Neural crest cell (in vitro differentiated cells): Measurements from ENCODE around the gene APPL2. TPM values are rescaled to one million over a fixed set of nuclear protein-coding genes. Genes with fewer than 3 reads are reported as not detected.

ENCODE experiments used
- DNase-seq: peaks from one replicate; pipeline ENCODE4 v3.0.0; 2021; ENCODE audit warnings: low read depth, mixed read lengths, low spot score
- H3K27ac Mint-ChIP-seq: one replicate; pipeline ENCODE4 v1.8.0; 2021; ENCODE audit warnings: mild to moderate bottlenecking, mixed read lengths; ENCODE audit not compliant: unreplicated experiment
- H3K27me3 Mint-ChIP-seq: 2 replicates; pipeline ENCODE4 v1.8.0; 2021; ENCODE audit warnings: low read depth, mild to moderate bottlenecking, mixed read lengths
- H3K36me3 Mint-ChIP-seq: 2 replicates; pipeline ENCODE4 v1.8.0; 2021; ENCODE audit warnings: low read depth, mild to moderate bottlenecking, mixed read lengths
- H3K4me1 Mint-ChIP-seq: 2 replicates; pipeline ENCODE4 v1.8.0; 2021; ENCODE audit warnings: mixed read lengths
- H3K4me3 Mint-ChIP-seq: one replicate; pipeline ENCODE4 v1.8.0; 2021; ENCODE audit warnings: mild to moderate bottlenecking, mixed read lengths
- H3K9me3 Mint-ChIP-seq: 2 replicates; pipeline ENCODE4 v1.8.0; 2021; ENCODE audit warnings: mixed read lengths
- total RNA-seq: library from RNA; stranded (reverse); gene quantifications from 2 replicates; pipeline ENCODE4 v1.2.1, GENCODE V29; 2021
- TF ChIP-seq, protein P1 (sequence below): fragments of 200-600 bp; sonication (generic); conservative IDR thresholded peaks from 2 replicates; pipeline ENCODE4 v1.5.0; 2021; ENCODE audit warnings: antibody characterized with exemption, mild to moderate bottlenecking

The APPL2 gene
- total RNA-seq, 1 donor from 2014 or later, result 51.8 TPM

DNA sequence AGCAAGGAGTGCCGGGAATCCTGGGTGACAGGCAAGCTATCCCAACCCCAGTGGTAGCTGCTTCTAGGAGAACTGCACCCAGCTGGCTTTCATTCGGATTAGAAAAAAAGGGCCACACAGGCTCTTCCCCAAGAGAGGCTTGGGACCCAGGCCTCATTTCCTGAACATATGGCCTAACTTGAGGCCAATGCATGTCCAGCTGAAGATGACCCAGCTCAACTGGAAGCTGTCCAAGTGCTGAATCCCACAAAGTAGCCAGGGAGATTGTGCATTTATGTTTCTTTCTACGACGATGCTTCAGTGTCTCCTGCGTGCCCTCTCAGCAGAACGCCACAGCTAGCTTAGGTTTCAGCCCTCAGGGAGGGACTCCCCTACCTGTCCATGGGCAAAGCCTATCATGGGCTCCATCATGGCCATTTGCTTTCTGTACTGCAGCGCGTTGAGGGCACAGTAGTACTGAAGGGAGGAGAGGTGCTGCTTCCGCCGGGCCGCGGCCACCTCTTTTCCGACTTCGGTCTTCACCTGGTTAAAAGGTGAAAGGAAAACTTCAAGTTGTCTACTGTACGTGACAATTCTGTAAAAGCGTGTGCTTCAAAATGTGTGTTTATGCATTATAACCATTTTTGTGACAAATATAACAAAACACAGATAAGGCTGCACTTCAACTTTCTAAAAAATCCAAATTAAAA lies 29.1 kb downstream of the APPL2 start:
- Mint-ChIP-seq H3K27ac (no peak overlapping the region), H3K4me1 (peaks cover 3% of the 10 kb centered on the region), H3K36me3 (peaks cover 17% of the 10 kb centered on the region), H3K27me3 (no peaks in the 10 kb centered on the region), H3K4me3 (no peak overlapping the region), H3K9me3 (no peaks in the 10 kb centered on the region)
- TF ChIP-seq, protein P1, sequence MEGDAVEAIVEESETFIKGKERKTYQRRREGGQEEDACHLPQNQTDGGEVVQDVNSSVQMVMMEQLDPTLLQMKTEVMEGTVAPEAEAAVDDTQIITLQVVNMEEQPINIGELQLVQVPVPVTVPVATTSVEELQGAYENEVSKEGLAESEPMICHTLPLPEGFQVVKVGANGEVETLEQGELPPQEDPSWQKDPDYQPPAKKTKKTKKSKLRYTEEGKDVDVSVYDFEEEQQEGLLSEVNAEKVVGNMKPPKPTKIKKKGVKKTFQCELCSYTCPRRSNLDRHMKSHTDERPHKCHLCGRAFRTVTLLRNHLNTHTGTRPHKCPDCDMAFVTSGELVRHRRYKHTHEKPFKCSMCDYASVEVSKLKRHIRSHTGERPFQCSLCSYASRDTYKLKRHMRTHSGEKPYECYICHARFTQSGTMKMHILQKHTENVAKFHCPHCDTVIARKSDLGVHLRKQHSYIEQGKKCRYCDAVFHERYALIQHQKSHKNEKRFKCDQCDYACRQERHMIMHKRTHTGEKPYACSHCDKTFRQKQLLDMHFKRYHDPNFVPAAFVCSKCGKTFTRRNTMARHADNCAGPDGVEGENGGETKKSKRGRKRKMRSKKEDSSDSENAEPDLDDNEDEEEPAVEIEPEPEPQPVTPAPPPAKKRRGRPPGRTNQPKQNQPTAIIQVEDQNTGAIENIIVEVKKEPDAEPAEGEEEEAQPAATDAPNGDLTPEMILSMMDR, result no peak
- DNase-seq, result no peak

DNA sequence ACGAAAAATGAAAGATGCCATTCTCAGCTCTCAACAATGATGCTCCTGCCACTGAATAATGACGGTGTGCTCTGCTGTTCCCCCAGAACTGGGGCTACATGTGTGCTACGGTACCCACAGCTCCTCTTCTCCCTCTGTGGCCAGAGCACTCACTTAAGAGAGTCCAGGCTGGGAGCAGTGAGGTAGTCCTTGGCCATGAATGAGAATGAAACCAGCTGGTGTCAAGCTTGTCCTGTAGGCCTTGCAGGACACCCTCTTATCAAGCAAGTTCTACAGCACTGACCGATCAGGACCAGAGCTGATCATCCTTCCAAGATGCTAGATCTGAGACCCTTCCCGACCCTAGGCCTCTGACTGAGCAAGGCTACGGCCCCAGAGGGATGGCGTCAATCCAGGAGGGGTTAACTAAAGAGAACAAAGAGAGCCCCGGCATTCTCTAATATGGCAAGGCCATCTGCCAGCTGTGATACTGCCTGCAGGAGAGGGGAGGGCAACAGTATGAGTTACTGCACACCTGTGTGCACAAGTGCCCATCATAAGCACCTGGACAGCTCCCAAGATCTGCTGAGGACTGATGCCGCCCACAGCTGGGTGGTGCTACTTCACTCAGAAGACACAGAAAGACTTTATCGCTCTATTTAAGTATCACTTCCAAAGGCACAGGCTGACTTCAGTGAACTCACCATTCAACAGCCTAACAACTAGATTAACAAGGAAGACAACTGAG lies 30.5 kb downstream of the APPL2 start:
- no peak overlapping the region for H3K4me3 Mint-ChIP-seq
- H3K4me1 Mint-ChIP-seq, result peaks cover 3% of the 10 kb centered on the region
- TF ChIP-seq, protein P1, result no peak
- H3K9me3 Mint-ChIP-seq, result no peaks in the 10 kb centered on the region
- DNase-seq, result no peak
- no peaks in the 10 kb centered on the region for H3K27me3 Mint-ChIP-seq
- no peak overlapping the region for H3K27ac Mint-ChIP-seq
- peaks cover 13% of the 10 kb centered on the region for H3K36me3 Mint-ChIP-seq

DNA sequence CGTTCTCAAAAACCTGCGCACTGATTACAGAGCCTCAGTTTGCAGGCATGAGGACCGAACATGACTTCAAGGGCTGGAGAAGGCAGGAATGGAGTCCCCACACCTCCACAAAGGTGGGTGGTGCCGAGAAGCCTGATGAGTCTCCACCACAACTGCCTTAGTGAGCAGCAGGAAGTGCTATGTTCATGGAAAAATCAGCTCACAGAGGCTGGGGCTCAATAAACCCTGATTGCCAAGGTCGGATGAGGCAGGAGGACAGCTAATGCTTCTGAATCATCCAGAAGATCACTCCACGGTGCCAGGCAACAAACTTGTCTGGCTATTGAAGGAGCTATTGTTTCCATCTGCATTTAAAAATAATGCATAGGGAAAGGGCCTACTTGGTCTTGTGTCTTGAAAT lies 31.1 kb downstream of the APPL2 start:
- Mint-ChIP-seq H3K4me3 (no peak overlapping the region), H3K4me1 (peaks cover 3% of the 10 kb centered on the region), H3K36me3 (peaks cover 13% of the 10 kb centered on the region), H3K9me3 (no peaks in the 10 kb centered on the region), H3K27me3 (no peaks in the 10 kb centered on the region), H3K27ac (no peak overlapping the region)
- no peak for DNase-seq
- TF ChIP-seq, protein P1, result no peak

DNA sequence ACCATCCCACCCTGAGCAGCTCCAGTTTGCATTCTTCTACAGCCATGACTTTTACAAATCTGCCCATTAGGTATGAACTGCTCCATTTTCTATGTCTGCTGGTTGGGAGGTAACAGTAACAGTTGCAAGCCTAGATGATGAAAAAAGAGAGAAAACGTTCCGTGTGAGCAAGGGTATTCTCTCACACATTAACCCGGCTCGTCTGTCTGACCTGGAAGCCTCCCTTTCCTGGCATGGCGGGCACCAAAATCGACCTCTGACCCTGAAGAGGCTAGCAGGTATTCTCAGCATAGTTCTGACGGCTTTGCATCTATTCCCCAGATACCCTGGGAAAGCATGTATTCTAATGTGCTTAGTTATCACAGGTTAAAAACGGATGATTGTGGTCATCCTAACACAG lies 31.8 kb downstream of the APPL2 start:
- DNase-seq, result no peak
- H3K4me1 Mint-ChIP-seq, result peaks cover 3% of the 10 kb centered on the region
- TF ChIP-seq, protein P1, result no peak
- H3K27ac Mint-ChIP-seq, result no peak overlapping the region
- H3K27me3 Mint-ChIP-seq, result no peaks in the 10 kb centered on the region
- H3K9me3 Mint-ChIP-seq, result no peaks in the 10 kb centered on the region
- H3K36me3 Mint-ChIP-seq, result peaks cover 13% of the 10 kb centered on the region
- no peak overlapping the region for H3K4me3 Mint-ChIP-seq

DNA sequence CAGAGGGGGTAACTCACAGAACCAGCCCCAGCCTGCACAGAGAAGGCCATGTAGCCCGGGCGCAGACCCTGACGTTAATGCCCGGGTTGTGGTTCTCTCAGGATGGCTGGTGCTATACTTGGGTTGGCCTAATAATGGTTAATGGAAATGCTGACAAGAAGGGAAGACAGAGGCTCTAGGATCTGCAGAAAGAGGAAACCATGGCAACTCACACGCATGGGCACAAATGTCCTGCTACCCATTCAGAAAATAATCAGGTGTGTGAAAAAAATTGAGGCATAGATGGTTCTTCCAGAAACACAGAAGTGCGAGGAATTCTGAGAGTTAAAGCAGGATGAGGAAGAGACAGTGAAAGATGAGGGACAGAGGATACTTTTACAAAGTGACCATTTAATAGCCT lies 33.8 kb downstream of the APPL2 start:
- TF ChIP-seq, protein P1, result no peak
- H3K4me3 Mint-ChIP-seq, result no peak overlapping the region
- H3K9me3 Mint-ChIP-seq, result no peaks in the 10 kb centered on the region
- H3K27me3 Mint-ChIP-seq, result no peaks in the 10 kb centered on the region
- DNase-seq, result no peak
- H3K36me3 Mint-ChIP-seq, result peaks cover 16% of the 10 kb centered on the region
- H3K4me1 Mint-ChIP-seq, result peaks cover 3% of the 10 kb centered on the region
- no peak overlapping the region for H3K27ac Mint-ChIP-seq
